Breast epithelium (tissue), 3 donors: Measurements from ENCODE around the gene FRG1.

Source experiments
- CTCF ChIP-seq, 3 donors: fragments of 450-650 bp; IDR thresholded peaks; one replicate each; pipeline ENCODE4 v1.5.1; 2016 to 2017; ENCODE audit warnings: antibody characterized with exemption in 3 of 3, mild to moderate bottlenecking in 3 of 3, moderate library complexity in 3 of 3
- POLR2A ChIP-seq: fragments of 450-650 bp; IDR thresholded peaks from one replicate; pipeline ENCODE4 v1.6.1; 2016; ENCODE audit warnings: antibody characterized with exemption, mild to moderate bottlenecking, moderate library complexity
- POLR2AphosphoS5 ChIP-seq, 3 donors: sonication (generic); formaldehyde crosslinking; IDR thresholded peaks; one replicate each; pipeline ENCODE4 v1.6.1; 2017; ENCODE audit warnings: antibody characterized with exemption in 3 of 3

- TF ChIP-seq POLR2A (no peak), CTCF (IDR thresholded peaks at IDR 0.05) (no peak), POLR2AphosphoS5 (IDR thresholded peaks at IDR 0.05) (no peak)
Observed at GRCh38 chr4:189917161-189917891, 23.3 kb upstream of the FRG1 start.
